Duodenal mucosa (tissue), 2 donors: ENCODE data around the gene KCNK13.

Experiments used
- H3K27ac ChIP-seq: one replicate; pipeline ENCODE4 v1.7.0; 2013; ENCODE audit warnings: low read depth, low read length
- H3K27me3 ChIP-seq, 2 donors: one replicate each; pipeline ENCODE4 v1.7.0; 2013; ENCODE audit warnings: low read length in 2 of 2, control low read depth in 1 of 2; ENCODE audit not compliant: insufficient read depth in 2 of 2, control insufficient read depth in 1 of 2
- H3K36me3 ChIP-seq, 2 donors: one replicate each; pipeline ENCODE4 v1.7.0; 2013; ENCODE audit warnings: low read length in 2 of 2, control low read depth in 1 of 2; ENCODE audit not compliant: insufficient read depth in 2 of 2, control insufficient read depth in 1 of 2
- H3K4me1 ChIP-seq, 2 donors: one replicate each; pipeline ENCODE4 v1.7.0; 2013; ENCODE audit warnings: low read length in 2 of 2, control low read depth in 1 of 2; ENCODE audit not compliant: insufficient read depth in 2 of 2, control insufficient read depth in 1 of 2
- H3K4me3 ChIP-seq, 2 donors: one replicate each; pipeline ENCODE4 v1.7.0; 2013; ENCODE audit warnings: low read length in 2 of 2, low read depth in 1 of 2
- H3K9ac ChIP-seq, 2 donors: one replicate each; pipeline ENCODE4 v1.7.0; 2013; ENCODE audit warnings: low read length in 2 of 2, low read depth in 1 of 2
- H3K9me3 ChIP-seq, 2 donors: one replicate each; pipeline ENCODE4 v1.7.0; 2013; ENCODE audit warnings: low read length in 2 of 2, control low read depth in 1 of 2; ENCODE audit not compliant: control insufficient read depth in 1 of 2

The KCNK13 gene

GRCh38 chr14:90154110-90154509 lies 92.3 kb downstream of the KCNK13 start:
- Histone ChIP-seq H3K36me3 (no peaks in the 10 kb centered on the region), H3K27me3 (no peaks in the 10 kb centered on the region), H3K9me3 (no peaks in the 10 kb centered on the region), H3K9ac (no peak overlapping the region), H3K4me1 (no peaks in the 10 kb centered on the region), H3K4me3 (no peak overlapping the region), H3K27ac (no peak overlapping the region)

- no peaks in the 10 kb centered on the region for H3K4me1 ChIP-seq
- H3K4me3 ChIP-seq, result no peak overlapping the region
- no peaks in the 10 kb centered on the region for H3K9me3 ChIP-seq
- no peak overlapping the region for H3K27ac ChIP-seq
- H3K9ac ChIP-seq, result no peak overlapping the region
- H3K27me3 ChIP-seq, result no peaks in the 10 kb centered on the region
- H3K36me3 ChIP-seq, result no peaks in the 10 kb centered on the region
These were observed 97.4 kb downstream of the KCNK13 start for GRCh38 chr14:90159146-90159545.

- H3K9me3 ChIP-seq, result no peaks in the 10 kb centered on the region
- no peak overlapping the region for H3K9ac ChIP-seq
- H3K27ac ChIP-seq, result no peak overlapping the region
- no peaks in the 10 kb centered on the region for H3K36me3 ChIP-seq
- no peak overlapping the region for H3K4me3 ChIP-seq
- H3K4me1 ChIP-seq, result no peaks in the 10 kb centered on the region
- H3K27me3 ChIP-seq, result no peaks in the 10 kb centered on the region
These were observed 97.9 kb downstream of the KCNK13 start for GRCh38 chr14:90159688-90160087.

- Histone ChIP-seq H3K4me1 (no peaks in the 10 kb centered on the region), H3K9ac (no peak overlapping the region), H3K27ac (no peak overlapping the region), H3K36me3 (no peaks in the 10 kb centered on the region), H3K9me3 (no peaks in the 10 kb centered on the region), H3K27me3 (no peaks in the 10 kb centered on the region), H3K4me3 (no peak overlapping the region)
These were observed 99.3 kb downstream of the KCNK13 start for GRCh38 chr14:90161129-90161528.

GRCh38 chr14:90168425-90169105 lies 106.8 kb downstream of the KCNK13 start:
- Histone ChIP-seq H3K27me3 (no peaks in the 10 kb centered on the region), H3K4me1 (no peaks in the 10 kb centered on the region), H3K4me3 (no peak overlapping the region), H3K36me3 (no peaks in the 10 kb centered on the region), H3K9me3 (no peaks in the 10 kb centered on the region), H3K27ac (no peak overlapping the region), H3K9ac (no peak overlapping the region)

GRCh38 chr14:90175631-90176030 lies 113.8 kb downstream of the KCNK13 start:
- Histone ChIP-seq H3K36me3 (no peaks in the 10 kb centered on the region), H3K27me3 (no peaks in the 10 kb centered on the region), H3K9ac (no peak overlapping the region), H3K4me1 (no peaks in the 10 kb centered on the region), H3K9me3 (no peaks in the 10 kb centered on the region), H3K27ac (no peak overlapping the region), H3K4me3 (no peak overlapping the region)

GRCh38 chr14:90177539-90178189 lies 115.9 kb downstream of the KCNK13 start:
- H3K9ac ChIP-seq, result no peak overlapping the region
- H3K27ac ChIP-seq, result no peak overlapping the region
- H3K36me3 ChIP-seq, result no peaks in the 10 kb centered on the region

GRCh38 chr14:90179357-90179756 lies 117.6 kb downstream of the KCNK13 start:
- no peaks in the 10 kb centered on the region for H3K27me3 ChIP-seq
- H3K27ac ChIP-seq, result no peak overlapping the region
- H3K4me3 ChIP-seq, result no peak overlapping the region
- no peaks in the 10 kb centered on the region for H3K36me3 ChIP-seq
- no peaks in the 10 kb centered on the region for H3K4me1 ChIP-seq
- H3K9ac ChIP-seq, result no peak overlapping the region
- no peaks in the 10 kb centered on the region for H3K9me3 ChIP-seq

More at GRCh38 chr14:90177539-90178189, 115.9 kb downstream of the KCNK13 start:
- H3K4me1 ChIP-seq, result no peaks in the 10 kb centered on the region
- H3K9me3 ChIP-seq, result no peaks in the 10 kb centered on the region
- H3K4me3 ChIP-seq, result no peak overlapping the region
- no peaks in the 10 kb centered on the region for H3K27me3 ChIP-seq

- H3K4me3 ChIP-seq, result no peak overlapping the region
- no peak overlapping the region for H3K9ac ChIP-seq
- H3K9me3 ChIP-seq, result no peaks in the 10 kb centered on the region
- H3K4me1 ChIP-seq, result no peaks in the 10 kb centered on the region
- H3K27me3 ChIP-seq, result no peaks in the 10 kb centered on the region
- no peak overlapping the region for H3K27ac ChIP-seq
- no peaks in the 10 kb centered on the region for H3K36me3 ChIP-seq
These were observed 118.3 kb downstream of the KCNK13 start for GRCh38 chr14:90179809-90180779.

- no peak overlapping the region for H3K4me3 ChIP-seq
- no peaks in the 10 kb centered on the region for H3K27me3 ChIP-seq
- H3K27ac ChIP-seq, result no peak overlapping the region
- no peaks in the 10 kb centered on the region for H3K9me3 ChIP-seq
- H3K9ac ChIP-seq, result no peak overlapping the region
- no peaks in the 10 kb centered on the region for H3K36me3 ChIP-seq
- H3K4me1 ChIP-seq, result no peaks in the 10 kb centered on the region
These were observed 122.3 kb downstream of the KCNK13 start for GRCh38 chr14:90184094-90184493.
